ENCODE data around the gene FAM177B.

The FAM177B gene

GRCh38 chr1:222772996-222773379 lies 36.0 kb downstream of the FAM177B start:
- DNase-seq (ENCODE audit: low read depth), result no peak
- H3K4me3 ChIP-seq (ENCODE audit: low read depth, low read length), result no peak overlapping the region
- no peak for TF ChIP-seq CTCF (conservative IDR thresholded peaks at IDR 0.05; ENCODE audit: low read depth, low read length)

GRCh38 chr1:222777463-222777862 lies 40.5 kb downstream of the FAM177B start:
- TF ChIP-seq CTCF (conservative IDR thresholded peaks at IDR 0.05; ENCODE audit: low read depth, low read length), result no peak
- no peak overlapping the region for H3K4me3 ChIP-seq (ENCODE audit: low read depth, low read length)
- DNase-seq (ENCODE audit: low read depth), result peak; percentile 78

GRCh38 chr1:222777977-222778376 lies 41.0 kb downstream of the FAM177B start:
- no peak overlapping the region for H3K4me3 ChIP-seq (ENCODE audit: low read depth, low read length)
- DNase-seq (ENCODE audit: low read depth), result peak; percentile 57
- no peak for TF ChIP-seq CTCF (conservative IDR thresholded peaks at IDR 0.05; ENCODE audit: low read depth, low read length)

GRCh38 chr1:222781251-222781650 lies 44.2 kb downstream of the FAM177B start:
- DNase-seq (ENCODE audit: low read depth), result no peak
- TF ChIP-seq CTCF (conservative IDR thresholded peaks at IDR 0.05; ENCODE audit: low read depth, low read length), result no peak
- H3K4me3 ChIP-seq (ENCODE audit: low read depth, low read length), result no peak overlapping the region

- no peak for DNase-seq (ENCODE audit: low read depth)
- H3K4me3 ChIP-seq (ENCODE audit: low read depth, low read length), result no peak overlapping the region
- no peak for TF ChIP-seq CTCF (conservative IDR thresholded peaks at IDR 0.05; ENCODE audit: low read depth, low read length)
Measured at GRCh38 chr1:222783051-222783450, 46.0 kb downstream of the FAM177B start.

GRCh38 chr1:222784371-222784770 lies 47.4 kb downstream of the FAM177B start:
- TF ChIP-seq CTCF (conservative IDR thresholded peaks at IDR 0.05; ENCODE audit: low read depth, low read length), result no peak
- H3K4me3 ChIP-seq (ENCODE audit: low read depth, low read length), result no peak overlapping the region
- DNase-seq (ENCODE audit: low read depth), result no peak

GRCh38 chr1:222784916-222785315 lies 47.9 kb downstream of the FAM177B start:
- no peak for DNase-seq (ENCODE audit: low read depth)
- H3K4me3 ChIP-seq (ENCODE audit: low read depth, low read length), result no peak overlapping the region
- TF ChIP-seq CTCF (conservative IDR thresholded peaks at IDR 0.05; ENCODE audit: low read depth, low read length), result no peak
